Psoas muscle (tissue), 8 donors: ENCODE measurements around the gene RANBP10. TPM values are rescaled to one million over a fixed set of nuclear protein-coding genes. Genes with fewer than 3 reads are reported as not detected.
A peak's percentile ranks its signal among the peaks of the same experiment; 100 is the strongest.

ENCODE experiments used
- ATAC-seq, 4 donors: fragments of 200-7000 bp; cut with Tn5 transposase; one replicate each; pipeline ENCODE4 v1.9.1; 2020; ENCODE audit warnings: moderate library complexity in 3 of 4, mild to moderate bottlenecking in 2 of 4
- DNase-seq, 2 donors: peaks; one replicate each; pipeline ENCODE4 v3.0.0-alpha.2; 2020
- H3K27ac ChIP-seq: fragments of 200-600 bp; one replicate; pipeline ENCODE4 v1.8.0; 2022
- H3K27me3 ChIP-seq, 3 donors: fragments of 200-600 bp in 1 of 3; one replicate each; pipeline versions ENCODE4 v1.6.1 to v1.8.0; 2013 to 2022; ENCODE audit warnings: low read length in 2 of 3, mild to moderate bottlenecking in 2 of 3, moderate library complexity in 1 of 3; ENCODE audit not compliant: insufficient read depth in 3 of 3
- H3K36me3 ChIP-seq, 2 donors: fragments of 200-600 bp in 1 of 2; one replicate each; pipeline versions ENCODE4 v1.6.1 to v1.8.0; 2013 to 2022; ENCODE audit warnings: low read depth in 1 of 2, mild to moderate bottlenecking in 1 of 2, moderate library complexity in 1 of 2; ENCODE audit not compliant: insufficient read depth in 1 of 2
- H3K4me1 ChIP-seq: fragments of 200-600 bp; one replicate; pipeline ENCODE4 v1.8.0; 2022
- H3K4me3 ChIP-seq: fragments of 200-600 bp; one replicate; pipeline ENCODE4 v1.8.0; 2022; ENCODE audit warnings: mild to moderate bottlenecking
- H3K9me3 ChIP-seq: fragments of 200-600 bp; one replicate; pipeline ENCODE4 v1.8.0; 2022
- CTCF ChIP-seq: fragments of 200-600 bp; IDR thresholded peaks from one replicate; pipeline ENCODE4 v1.8.0; 2022; ENCODE audit warnings: antibody characterized with exemption
- WGBS, 3 donors: extraction: QIAGEN DNeasy Blood & Tissue Kit; methylation state at CpG; one replicate each; pipeline versions ENCODE4 v1.1.6 to v1.1.7; 2013; 5-methylcytosine and 5-hydroxymethylcytosine counted together
- intact Hi-C, 2 donors: fragments of 100-400 bp; cut with DNase I; formaldehyde crosslinking; loops; one replicate each; pipeline versions ENCODE4 v1.11.0 to v1.14.2; 2022
- polyA plus RNA-seq, 3 donors: library from polyadenylated mRNA; stranded (reverse); fragments of 200-250 nt; gene quantifications; one replicate each; pipeline ENCODE4 v1.2.3, GENCODE V29; 2013
- total RNA-seq, 4 donors: library from RNA; stranded (reverse); fragmentation: NEBNext Ultra II Directional in 2 of 4; extraction: Animal tissue kit (Norgen Biotek cat#: 25700) in 2 of 4; gene quantifications; one replicate each; pipeline versions ENCODE4 v1.2.1 to v1.2.4, GENCODE V29; 2021 to 2023
- donor health status: healthy with polysubstance abuse.
- donor health status: DM: no; HTN: no; CAD: no; lungs with moderate emphysema.
- donor health status: Bipolar disorder and iron deficiency.
- donor health status: healthy.
- donor health status: DM: yes; HTN: yes; CAD: no.
- donor health status: DM: no; HTN: no; CAD: no.
- donor health status: DM: no; HTN: no; CAD: no.
- donor health status: DM: yes; HTN: yes; CAD: no.

RANBP10 gene
- total and polyA plus RNA-seq, 7 donors: 9.1 to 27.9 (median 17.6) TPM

- 0 to 1% (median 1%) methylated on average over 34 to 61 of the region's 62 CpGs for WGBS, 3 donors
- Histone ChIP-seq H3K36me3 (peaks cover 0 to 14% of the 10 kb centered on the region in 2 donors), H3K27me3 (no peaks in the 10 kb centered on the region), H3K27ac (peak within 1 kb of the TSS; percentile 100), H3K4me1 (peaks cover 44% of the 10 kb centered on the region), H3K9me3 (no peaks in the 10 kb centered on the region), H3K4me3 (peak within 1 kb of the TSS; percentile 100)
- ATAC-seq (peak; percentile 65 to 73 (median 68)), DNase-seq (no peak)
- intact Hi-C loops: loop anchor here in 1 of 2 donors (10.0 kb wide), 1 partner anchor 388 kb away; the partner anchor contains the start of gene ESRP2
- TF ChIP-seq CTCF: no peak
Measured at GRCh38 chr16:67847064-67847861, 40.9 kb upstream of the RANBP10 start, which contains the start of gene CENPT. Gene CENPT (minus strand): TSS chr16:67847693. CDS start chr16:67833859, 13,834 bp downstream.

- Histone ChIP-seq H3K27ac (peak within 1 kb of the TSS; percentile 100), H3K27me3 (no peaks in the 10 kb centered on the region), H3K4me1 (peaks cover 46% of the 10 kb centered on the region), H3K36me3 (peaks cover 0 to 8% of the 10 kb centered on the region in 2 donors), H3K4me3 (peak within 1 kb of the TSS; percentile 100), H3K9me3 (no peaks in the 10 kb centered on the region)
- no peak for TF ChIP-seq CTCF
- intact Hi-C loops: loop anchor here in 1 of 2 donors (10.0 kb wide), 1 partner anchor 388 kb away; the partner anchor contains the start of gene ESRP2
- ATAC-seq (peak; percentile 83 to 86 (median 85)), DNase-seq (peak; percentile 97 to 98)
- 0% methylated on average over 25 to 57 of the region's 57 CpGs for WGBS, 3 donors
Measured at GRCh38 chr16:67846320-67847063, 40.1 kb upstream of the RANBP10 start, which contains the start of gene NUTF2. Gene NUTF2 (plus strand): TSS chr16:67846933. CDS start chr16:67865131, 18,198 bp downstream.

- ATAC-seq: no peak
- Histone ChIP-seq H3K4me3 (peak overlapping the region; percentile 100), H3K36me3 (peaks cover 0 to 8% of the 10 kb centered on the region in 2 donors), H3K9me3 (no peaks in the 10 kb centered on the region), H3K27ac (peak overlapping the region; percentile 100), H3K27me3 (no peaks in the 10 kb centered on the region), H3K4me1 (peaks cover 50% of the 10 kb centered on the region)
- TF ChIP-seq CTCF: no peak
- DNase-seq: no peak
- intact Hi-C loops: loop anchor here in 1 of 2 donors (10.0 kb wide), 1 partner anchor 389 kb away; the partner anchor contains the start of gene ESRP2
- 11 to 22% (median 12%) methylated on average over 2 of the region's 2 CpGs for WGBS, 3 donors
Measured at GRCh38 chr16:67846063-67846319, 39.6 kb upstream of the RANBP10 start.

GRCh38 chr16:67845291-67846062, 39.1 kb upstream of the RANBP10 start:
- Histone ChIP-seq H3K36me3 (peaks cover 0 to 6% of the 10 kb centered on the region in 2 donors), H3K9me3 (no peaks in the 10 kb centered on the region), H3K4me3 (peak overlapping the region; percentile 100), H3K4me1 (peaks cover 50% of the 10 kb centered on the region), H3K27ac (peak overlapping the region; percentile 100), H3K27me3 (no peaks in the 10 kb centered on the region)
- ATAC-seq: no peak
- intact Hi-C loops: loop anchor here in 1 of 2 donors (10.0 kb wide), 1 partner anchor 389 kb away; the partner anchor contains the start of gene ESRP2
- 63 to 73% (median 69%) methylated on average over 5 of the region's 5 CpGs for WGBS, 3 donors
- no peak for TF ChIP-seq CTCF
- no peak for DNase-seq
